ENCODE results near the gene LILRA6.
"Not testable (repeated sequence)": the region's sequence is repeated elsewhere in the genome, so short reads cannot be mapped to it uniquely, and the experiment has no call there.

Gene LILRA6

DNA sequence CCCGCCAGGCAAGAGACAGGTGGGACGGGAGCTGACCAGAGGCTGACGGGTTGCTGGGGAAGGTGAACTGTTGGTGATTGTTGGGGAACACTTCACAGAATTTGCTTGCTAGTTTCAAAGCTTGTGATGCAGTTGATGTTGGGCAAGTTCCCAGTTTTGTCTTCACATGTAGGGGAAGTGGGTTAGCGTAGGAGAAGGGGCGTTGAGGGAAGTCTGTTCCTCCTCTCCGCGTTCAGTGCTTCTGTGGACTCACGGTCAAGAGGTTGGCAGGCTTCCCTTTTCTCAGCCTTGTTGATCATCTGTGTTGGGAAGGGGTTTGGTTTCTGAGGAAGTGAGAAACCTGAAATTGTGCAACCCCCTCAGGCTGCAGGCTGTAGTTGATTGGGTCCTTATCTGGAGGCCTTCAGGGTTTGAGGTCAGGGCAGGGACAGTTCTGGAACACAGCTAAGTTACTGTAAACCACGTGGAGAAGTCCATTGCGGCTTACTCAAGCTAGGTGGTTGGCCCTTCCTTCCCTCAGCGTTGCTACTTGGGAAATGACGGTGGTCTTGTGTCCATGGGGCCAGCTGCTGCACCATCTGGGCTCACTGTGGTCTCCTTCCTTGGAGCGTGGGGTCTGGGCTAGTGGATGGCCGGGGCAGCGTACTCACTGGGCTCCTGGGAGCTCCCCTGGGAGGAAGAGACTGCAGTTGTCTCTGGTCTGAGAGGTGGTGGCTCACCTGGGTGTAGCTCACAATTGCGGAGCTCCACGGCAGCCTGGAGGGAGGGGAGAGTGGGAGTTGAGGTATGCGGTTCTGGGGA is 34.4 kb downstream of the LILRA6 start:
- no peak for DNase-seq (ENCODE audit: low read depth)

DNA sequence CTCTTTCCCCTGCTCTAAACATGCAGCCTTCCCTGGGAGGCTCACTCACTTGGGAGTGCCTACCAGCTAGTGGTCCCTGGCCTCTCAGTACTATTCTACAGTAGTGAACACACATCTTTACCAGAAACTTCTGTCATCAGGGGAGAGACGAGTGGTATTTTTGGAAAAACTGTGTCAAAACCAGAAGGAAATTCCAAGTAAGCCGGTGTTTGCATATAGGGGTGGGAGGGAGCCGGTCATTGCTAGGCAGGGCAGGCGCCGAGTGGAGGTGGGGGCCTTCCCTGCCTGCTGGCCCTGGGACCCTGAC is 35.0 kb downstream of the LILRA6 start:
- DNase-seq (ENCODE audit: low read depth), result no peak

DNA sequence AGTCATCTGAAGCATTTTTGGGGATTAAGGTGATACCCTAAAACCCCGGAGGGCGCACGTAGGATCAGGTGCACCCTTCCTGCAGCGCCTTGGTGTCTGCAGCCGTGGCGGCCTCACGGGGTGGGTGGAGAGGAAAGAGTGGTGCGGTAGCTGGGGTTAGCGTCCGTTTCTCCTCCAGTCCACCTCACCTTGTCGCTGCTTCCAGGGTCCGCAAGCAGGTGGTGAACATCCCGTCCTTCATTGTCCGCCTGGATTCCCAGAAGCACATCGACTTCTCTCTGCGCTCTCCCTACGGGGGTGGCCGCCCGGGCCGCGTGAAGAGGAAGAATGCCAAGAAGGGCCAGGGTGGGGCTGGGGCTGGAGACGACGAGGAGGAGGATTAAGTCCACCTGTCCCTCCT is 35.4 kb downstream of the LILRA6 start:
- DNase-seq (ENCODE audit: low read depth), result not testable (repeated sequence)

DNA sequence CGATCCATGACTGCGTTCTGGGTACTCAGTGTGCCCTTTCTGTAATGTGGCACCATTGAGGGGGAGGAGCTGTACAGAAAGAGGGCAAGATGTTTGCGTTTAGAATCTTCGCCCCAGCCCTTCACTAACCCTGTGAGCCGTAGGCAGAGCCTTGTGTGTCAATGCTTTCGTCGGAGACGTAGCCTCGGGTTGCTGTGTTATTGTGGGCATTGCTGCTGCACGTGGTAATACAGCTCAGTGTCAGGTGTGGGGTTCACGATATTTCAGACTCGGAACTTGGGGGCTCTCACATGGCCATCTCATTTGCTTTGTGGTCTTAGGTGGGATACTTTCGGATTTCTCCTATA is 35.8 kb downstream of the LILRA6 start:
- no peak for DNase-seq (ENCODE audit: low read depth)

DNA sequence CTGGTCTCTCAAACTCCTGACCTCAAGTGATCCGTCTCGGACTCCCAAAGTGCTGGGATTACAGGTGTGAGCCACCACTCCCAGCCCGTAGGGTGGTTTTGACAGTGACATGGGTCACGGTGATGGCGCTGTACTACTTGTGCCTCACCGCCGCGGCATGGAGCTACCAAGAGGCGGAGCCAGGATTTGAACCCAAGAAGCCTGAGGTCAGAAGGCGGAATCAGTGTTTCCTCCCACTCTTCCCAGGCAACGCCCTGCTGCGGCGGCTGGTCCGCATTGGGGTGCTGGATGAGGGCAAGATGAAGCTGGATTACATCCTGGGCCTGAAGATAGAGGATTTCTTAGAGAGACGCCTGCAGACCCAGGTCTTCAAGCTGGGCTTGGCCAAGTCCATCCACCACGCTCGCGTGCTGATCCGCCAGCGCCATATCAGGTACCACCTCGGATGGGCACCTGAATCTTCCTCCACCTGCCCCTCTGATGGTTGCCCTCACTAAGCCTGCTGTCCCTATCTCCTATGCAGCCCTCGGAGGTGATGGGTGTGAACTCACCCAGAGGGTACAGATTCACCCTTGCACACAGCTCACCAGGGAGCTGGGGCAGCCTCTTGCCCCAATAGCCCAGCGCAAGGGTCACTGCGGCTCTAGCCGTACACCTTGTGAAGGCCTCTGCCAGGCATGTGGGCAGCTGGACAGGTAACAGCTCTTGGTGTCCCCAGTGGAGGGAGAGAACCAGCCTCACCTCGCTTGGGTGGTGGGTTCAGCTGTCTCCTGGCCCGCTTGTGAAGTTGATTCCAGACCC is 36.4 kb downstream of the LILRA6 start:
- no peak for DNase-seq (ENCODE audit: low read depth)

DNA sequence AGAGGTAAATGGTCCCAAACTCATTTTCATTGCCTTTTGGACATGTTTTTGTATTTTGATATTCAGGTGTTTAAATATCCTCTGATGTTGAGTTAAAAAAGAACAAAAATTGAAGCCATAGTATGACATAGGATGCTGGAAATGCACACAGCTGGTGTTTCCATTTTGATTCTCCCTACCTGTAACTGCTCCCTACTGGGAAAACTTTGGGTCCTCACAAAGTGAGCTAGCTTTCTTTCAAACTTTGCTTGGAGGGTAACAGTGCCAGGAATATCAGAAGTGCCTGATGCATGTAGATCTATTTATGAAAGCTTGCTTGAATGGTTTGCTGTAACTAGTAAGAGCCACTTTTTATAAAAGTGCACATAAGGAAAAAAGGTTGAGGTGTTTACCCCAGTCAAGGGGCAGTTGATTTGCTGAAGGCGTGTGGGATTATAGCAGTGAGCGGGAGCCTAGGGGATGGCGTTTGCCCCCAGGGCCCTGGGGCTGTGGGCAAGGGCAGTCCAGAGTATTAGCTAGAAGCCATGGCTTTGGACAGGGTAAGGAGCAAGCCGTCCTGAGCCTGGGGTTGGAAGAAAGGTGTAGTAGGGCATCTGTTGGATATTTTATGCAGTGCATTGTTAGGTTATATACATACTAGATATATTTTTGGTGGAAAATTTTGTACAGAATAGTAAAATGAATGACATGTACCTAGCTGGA is 37.7 kb downstream of the LILRA6 start:
- DNase-seq (ENCODE audit: low read depth), result no peak

DNA sequence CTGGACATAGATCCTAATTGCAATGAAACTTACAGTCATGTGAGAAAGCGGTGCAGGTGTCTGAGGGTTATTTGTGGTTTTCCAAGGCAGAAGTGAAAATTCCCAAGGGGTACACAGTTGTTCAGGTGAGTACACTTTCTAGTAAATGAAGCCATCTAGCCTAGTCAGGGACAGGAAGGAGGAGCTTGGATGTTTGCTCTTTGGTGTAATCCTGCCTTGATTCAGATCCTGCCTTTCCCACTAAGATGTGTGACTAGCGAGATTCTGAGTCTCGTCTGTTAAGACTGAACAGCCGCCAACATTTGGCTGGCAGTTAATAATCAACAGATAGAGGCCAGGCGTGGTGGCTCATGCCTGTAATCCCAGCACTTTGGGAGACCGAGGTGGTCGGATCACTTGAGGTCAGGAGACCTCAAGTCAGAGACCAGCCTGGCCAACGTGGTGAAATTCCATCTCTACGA is 39.4 kb downstream of the LILRA6 start:
- DNase-seq (ENCODE audit: low read depth), result no peak

DNA sequence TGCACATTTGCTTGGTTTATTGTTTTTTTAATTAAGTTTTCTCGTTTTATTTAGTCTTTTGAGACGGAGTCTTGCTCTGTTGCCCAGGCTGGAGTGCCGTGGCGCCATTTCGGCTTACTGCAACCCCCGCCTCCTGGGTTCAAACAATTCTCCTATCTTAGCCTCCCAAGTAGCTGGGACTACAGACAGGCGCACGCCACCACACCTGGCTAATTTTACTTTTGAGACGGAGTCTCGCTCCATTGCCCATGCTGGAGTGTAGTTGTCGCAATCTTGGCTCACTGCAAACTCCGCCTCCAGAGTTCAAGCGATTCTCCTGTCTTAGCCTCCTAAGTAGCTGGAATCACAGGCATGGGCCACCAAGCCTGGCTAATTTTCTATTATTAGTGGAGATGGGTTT is 40.6 kb downstream of the LILRA6 start:
- DNase-seq (ENCODE audit: low read depth), result no peak

DNA sequence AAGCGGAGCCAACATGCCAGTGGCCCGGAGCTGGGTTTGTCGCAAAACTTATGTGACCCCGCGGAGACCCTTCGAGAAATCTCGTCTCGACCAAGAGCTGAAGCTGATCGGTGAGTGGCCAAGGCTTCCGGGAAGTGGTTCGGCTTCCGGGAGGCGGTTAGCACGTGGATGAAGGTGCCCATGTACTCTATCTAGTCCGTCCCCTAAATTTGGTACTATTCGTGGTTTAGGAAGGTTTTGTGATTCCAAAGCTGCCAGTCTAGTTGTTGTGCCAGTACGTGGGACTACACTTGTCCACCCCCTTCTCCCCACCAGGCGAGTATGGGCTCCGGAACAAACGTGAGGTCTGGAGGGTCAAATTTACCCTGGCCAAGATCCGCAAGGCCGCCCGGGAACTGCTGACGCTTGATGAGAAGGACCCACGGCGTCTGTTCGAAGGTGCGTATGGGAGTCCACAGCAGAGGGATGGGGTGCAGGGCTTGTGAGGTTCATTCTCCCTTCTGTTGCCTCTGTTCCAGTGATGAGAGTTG is 41.4 kb downstream of the LILRA6 start:
- DNase-seq (ENCODE audit: low read depth), result no peak

DNA sequence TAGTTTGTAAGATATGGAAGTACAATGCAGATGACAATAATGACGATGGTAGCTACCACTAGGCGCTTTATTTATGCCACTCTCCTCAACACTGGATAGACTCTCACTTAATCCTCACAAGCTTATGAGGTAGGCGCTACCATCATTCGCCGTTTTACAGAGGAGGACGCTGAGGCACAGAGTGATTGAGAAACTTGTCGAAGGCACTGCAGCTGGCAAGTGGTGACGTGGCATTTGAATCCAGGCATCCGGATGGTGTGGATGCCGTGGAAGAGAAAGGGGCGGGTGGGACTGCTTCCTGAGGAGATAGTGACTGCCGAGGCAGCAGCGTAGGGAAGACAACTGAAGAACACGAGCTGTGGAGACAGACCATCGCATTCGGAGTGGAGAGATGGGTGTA is 43.2 kb downstream of the LILRA6 start:
- DNase-seq (ENCODE audit: low read depth), result no peak

DNA sequence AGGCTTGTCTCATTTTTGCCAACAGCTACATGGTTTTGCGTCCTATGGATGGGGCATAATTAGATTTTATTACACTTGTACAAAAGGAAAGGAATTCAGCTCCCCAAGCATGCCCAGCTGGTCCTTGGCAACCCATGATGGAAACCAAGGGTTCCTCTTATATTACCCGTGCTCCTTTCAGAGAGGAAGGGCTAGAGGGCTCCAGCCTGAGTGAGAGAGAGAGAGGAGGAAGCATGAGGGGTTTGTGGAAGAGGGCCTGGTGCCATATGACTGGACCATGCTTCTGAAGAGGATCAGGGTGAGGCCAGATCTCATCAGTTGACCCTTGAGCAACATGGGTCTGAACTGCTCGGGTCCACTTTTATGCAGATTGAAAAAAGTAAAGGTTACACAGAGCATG is 45.5 kb downstream of the LILRA6 start:
- no peak for DNase-seq (ENCODE audit: low read depth)

DNA sequence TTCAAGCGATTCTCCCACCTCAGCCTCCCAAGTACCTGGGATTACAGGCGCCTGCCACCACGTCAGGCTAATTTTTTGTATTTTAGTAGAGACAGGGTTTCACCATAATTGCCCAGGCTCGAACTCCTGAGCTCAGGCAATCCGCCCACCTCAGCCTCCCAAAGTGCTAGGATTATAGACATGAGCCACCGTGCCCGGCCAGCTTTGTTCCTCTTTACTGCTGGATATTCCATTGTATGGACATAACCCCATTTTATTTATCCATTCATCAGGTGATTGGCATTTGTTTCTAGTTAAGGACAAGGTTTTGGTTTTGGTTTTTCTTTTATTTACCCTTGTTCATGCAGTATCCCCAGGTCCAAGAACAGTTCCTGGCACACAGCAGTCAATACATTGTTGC is 46.1 kb downstream of the LILRA6 start:
- no peak for DNase-seq (ENCODE audit: low read depth)

DNA sequence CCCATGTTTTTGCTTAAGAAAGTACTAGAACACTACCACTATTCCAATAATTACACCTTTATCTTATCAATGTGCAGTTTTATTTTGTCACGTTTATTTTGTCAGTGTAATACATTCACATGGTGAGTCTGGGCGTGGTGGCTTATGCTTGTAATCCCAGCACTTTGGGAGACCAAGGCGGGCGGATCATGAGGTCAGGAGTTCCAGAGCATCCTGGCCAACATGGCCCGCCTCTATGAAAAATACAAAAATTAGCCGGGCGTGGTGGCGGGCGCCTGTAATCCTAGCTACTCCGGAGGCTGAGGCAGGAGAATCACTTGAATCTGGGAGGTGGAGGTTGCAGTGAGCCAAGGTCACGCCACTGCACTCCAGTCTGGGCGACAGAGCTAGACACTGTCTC is 48.1 kb downstream of the LILRA6 start:
- not testable (repeated sequence) for DNase-seq (ENCODE audit: low read depth)

DNA sequence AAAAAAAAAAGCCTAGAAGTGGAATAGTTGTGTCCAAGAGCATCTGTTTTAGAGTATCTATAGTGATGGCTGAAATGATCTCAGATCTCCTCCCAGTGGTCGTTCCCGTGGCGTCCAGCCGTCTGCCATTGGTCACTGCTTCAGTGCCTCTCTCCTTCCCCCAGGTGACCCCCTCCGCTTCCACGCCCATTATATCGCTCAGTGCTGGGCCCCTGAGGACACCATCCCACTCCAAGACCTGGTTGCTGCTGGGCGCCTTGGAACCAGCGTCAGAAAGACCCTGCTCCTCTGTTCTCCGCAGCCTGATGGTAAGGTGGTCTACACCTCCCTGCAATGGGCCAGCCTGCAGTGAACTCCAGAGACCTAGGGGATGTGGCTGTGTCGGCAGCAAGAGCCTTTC is 49.6 kb downstream of the LILRA6 start:
- no peak for DNase-seq (ENCODE audit: low read depth)

DNA sequence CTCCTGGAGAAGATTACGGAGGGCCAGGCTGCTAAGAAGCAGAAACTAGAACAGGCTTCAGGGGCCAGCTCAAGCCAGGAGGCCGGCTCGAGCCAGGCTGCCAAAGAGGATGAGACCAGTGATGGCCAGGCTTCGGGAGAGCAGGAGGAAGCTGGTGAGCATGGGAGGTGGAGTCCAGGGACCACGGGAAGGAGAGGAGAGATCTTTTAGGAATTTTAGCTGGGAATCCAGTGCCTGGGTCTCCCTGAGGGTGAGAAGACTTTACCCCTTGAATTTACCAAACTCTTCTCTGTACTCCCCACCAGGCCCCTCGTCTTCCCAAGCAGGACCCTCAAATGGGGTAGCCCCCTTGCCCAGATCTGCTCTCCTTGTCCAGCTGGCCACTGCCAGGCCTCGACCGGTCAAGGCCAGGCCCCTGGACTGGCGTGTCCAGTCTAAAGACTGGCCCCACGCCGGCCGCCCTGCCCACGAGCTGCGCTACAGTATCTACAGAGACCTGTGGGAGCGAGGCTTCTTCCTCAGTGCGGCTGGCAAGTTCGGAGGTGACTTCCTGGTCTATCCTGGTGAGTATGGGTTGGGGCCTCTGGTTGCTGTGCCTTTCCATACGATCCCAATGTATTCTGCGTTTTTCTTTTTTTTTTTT is 50.7 kb downstream of the LILRA6 start:
- no peak for DNase-seq (ENCODE audit: low read depth)

DNA sequence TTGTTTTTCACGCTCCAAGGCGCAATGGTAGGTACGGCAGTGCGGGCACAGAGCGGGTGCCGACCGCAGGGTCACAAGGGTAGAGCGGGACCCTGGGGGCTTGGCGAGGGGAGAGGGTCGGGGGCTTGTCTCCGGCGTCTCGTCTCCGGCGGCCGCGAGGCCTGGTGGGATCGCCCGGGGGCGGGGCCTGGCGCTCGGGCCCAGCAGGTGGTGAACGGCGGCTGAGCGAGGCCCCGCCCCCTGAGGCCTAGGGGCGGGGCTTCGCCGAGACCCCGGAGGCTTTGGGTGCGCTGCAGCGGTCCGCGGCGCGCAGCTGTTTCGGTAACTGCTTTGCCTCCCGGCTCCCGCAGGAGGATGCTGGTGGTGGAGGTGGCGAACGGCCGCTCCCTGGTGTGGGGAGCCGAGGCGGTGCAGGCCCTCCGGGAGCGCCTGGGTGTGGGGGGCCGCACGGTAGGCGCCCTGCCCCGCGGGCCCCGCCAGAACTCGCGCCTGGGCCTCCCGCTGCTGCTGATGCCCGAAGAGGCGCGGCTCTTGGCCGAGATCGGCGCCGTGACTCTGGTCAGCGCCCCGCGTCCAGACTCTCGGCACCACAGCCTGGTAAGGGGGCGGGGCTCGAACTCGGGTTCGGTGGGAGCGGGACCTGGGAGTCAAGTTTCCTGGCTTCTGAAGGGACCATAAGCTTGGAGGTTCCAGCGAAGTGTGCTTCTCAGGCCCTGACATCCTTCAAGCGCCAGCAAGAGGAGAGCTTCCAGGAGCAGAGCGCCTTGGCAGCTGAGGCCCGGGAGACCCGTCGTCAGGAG is 51.4 kb downstream of the LILRA6 start, which contains the start of gene TSEN34:
TSEN34 (plus strand) TSS at position 298 of the 800 bp plus-strand sequence; CDS start at position 355, 57 bp downstream.
- DNase-seq (ENCODE audit: low read depth), result peak; percentile 75

DNA sequence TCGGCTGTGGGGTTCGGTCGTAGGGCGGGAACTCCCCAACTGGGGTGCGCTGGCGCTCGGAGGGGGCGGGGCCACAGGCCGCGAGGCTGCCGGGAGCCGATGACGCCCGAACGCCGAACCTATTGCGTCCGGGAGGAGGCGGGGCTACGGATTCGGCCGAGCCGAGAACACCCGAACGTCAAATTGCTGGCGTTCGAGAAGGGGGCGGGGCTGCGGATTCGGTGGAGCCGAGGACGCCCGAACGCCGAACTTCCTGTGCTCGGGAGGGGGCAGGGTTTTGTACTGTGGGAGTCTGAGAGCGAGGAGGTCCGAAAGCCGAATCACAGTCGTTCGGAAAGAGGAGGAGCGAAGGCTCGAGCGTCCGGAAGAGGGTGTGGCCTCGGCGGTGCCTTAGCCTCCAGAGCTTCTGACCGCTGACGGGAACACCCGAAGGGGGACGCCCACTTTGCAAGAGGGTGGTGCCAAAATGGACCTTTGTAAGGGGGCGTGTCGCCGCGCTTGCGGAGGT is 52.0 kb downstream of the LILRA6 start:
- peak; percentile 100 for DNase-seq (ENCODE audit: low read depth)

DNA sequence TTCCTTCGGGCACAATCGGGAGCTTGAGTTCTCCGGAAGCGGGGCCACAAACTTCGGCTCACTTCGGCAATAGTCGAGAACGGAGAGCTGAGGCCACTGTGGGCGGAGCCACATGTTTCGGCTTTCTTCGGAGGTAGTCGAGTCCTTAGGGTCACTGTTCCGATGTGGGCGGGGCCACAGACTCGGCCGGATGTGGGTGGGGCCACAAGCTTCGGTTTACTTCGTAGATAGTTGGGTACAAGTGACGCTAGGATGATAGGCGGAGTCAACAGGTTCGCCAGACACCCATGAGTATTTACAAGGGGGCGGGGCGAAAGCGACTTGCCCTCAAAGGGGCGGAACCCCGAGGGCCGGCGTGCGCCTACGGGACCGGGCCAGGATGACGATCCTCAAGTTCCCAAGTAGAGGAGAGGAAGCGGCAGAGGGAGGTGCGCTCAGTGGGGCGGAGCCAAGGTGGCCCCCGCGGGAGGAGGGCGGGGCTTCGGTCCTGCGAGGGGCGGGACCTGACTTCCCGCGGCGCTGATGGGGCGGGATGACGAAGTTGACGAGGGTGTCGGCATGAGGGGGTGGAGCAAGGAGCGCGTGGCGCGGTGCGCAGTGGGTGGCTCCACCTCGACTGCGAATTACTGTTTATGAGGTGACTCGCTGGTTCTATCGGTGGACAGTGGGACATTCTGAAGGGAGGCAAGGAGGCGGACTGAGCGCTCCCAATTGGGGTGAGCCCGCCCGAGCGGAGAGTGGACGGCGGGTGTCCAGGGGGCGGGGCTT is 52.7 kb downstream of the LILRA6 start:
- DNase-seq (ENCODE audit: low read depth), result peak; percentile 100

DNA sequence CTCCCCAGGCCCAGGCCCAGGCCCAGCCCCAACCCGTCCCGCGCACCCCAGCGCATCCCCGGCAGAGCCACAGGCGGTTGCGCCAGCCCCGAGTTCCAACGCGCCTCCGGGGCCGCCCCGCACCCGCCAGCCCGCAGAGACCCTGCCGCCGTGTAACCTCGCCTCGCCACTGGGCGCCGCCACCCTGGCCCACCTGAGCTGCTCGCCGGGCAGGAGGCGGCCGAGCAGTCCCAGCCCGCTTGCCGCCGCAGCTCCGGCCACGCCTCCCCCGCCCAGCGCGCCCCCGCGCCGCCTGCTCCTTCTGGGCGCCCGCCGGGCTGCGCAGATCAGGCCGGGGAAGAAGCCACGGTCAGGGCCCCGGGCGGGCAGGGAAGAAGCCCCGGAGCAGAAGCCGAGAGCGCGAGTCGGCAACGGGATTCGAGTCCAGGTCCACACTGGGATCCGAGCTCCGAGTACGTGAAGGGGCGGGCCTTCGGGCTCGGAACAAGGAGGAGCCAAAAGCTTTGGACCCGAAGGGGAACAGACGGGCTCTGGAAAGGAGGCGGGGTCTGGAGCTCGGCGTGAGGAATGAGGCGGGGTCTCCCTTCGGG is 53.4 kb downstream of the LILRA6 start, which contains the start of gene MBOAT7:
MBOAT7 (minus strand) TSS at position 436 of the 590 bp plus-strand sequence. CDS start 1,072 bp downstream, outside the sequence.
- DNase-seq (ENCODE audit: low read depth), result peak; percentile 29

All from stimulated activated CD8-positive, alpha-beta memory T cell treated with anti-CD3 and anti-CD28 coated beads, Interleukin-12 subunit alpha, Interleukin-12 subunit beta, amount 100 ng/mL, for 1 hour (primary cell).